Tibial artery (tissue), 4 donors: ENCODE results near the gene PPP1R1B.
"Not testable (repeated sequence)": the region's sequence is repeated elsewhere in the genome, so short reads cannot be mapped to it uniquely, and the experiment has no call there.

Experiments
- DNase-seq, 2 donors: peaks; one replicate each; pipeline ENCODE4 v3.0.0-alpha.2; 2019
- H3K27ac ChIP-seq, 2 donors: fragments of 200-600 bp; sonication (generic) in 1 of 2; 1 replicate in 1 of 2; 2 replicates in 1 of 2; pipeline ENCODE4 v1.5.1; 2018 to 2019; ENCODE audit warnings: mild to moderate bottlenecking in 1 of 2
- H3K27me3 ChIP-seq, 2 donors: fragments of 200-600 bp; sonication (generic) in 1 of 2; one replicate each; pipeline versions ENCODE4 v1.5.1 to v1.6.0; 2016 to 2019
- H3K36me3 ChIP-seq, 3 donors: fragments of 200-600 bp; sonication (generic) in 2 of 3; one replicate each; pipeline ENCODE4 v1.5.1; 2016 to 2019; ENCODE audit warnings: mild to moderate bottlenecking in 2 of 3
- H3K4me1 ChIP-seq, 4 donors: fragments of 200-600 bp; sonication (generic) in 2 of 4; 1 replicate in 3 of 4; 2 replicates in 1 of 4; pipeline ENCODE4 v1.5.1; 2016 to 2019
- H3K4me3 ChIP-seq, 2 donors: fragments of 200-600 bp; sonication (generic) in 1 of 2; 1 replicate in 1 of 2; 2 replicates in 1 of 2; pipeline ENCODE4 v1.5.1; 2018 to 2019; ENCODE audit warnings: mild to moderate bottlenecking in 2 of 2
- H3K9me3 ChIP-seq, 3 donors: fragments of 200-600 bp; sonication (generic) in 1 of 3; one replicate each; pipeline ENCODE4 v1.5.1; 2016 to 2019
- CTCF ChIP-seq, 2 experiments: fragments of 200-600 bp in 1 of 2; fragments of 450-650 bp in 1 of 2; IDR thresholded peaks; one replicate each; pipeline ENCODE4 v1.5.1; 2017 to 2019; ENCODE audit warnings: antibody characterized with exemption in 2 of 2, mild to moderate bottlenecking in 1 of 2, moderate library complexity in 1 of 2
- intact Hi-C: fragments of 100-400 bp; cut with DNase I; formaldehyde crosslinking; loops from one replicate; pipeline ENCODE4 v1.15.0; 2023; ENCODE audit warnings: low total_unique reads

PPP1R1B gene

DNA sequence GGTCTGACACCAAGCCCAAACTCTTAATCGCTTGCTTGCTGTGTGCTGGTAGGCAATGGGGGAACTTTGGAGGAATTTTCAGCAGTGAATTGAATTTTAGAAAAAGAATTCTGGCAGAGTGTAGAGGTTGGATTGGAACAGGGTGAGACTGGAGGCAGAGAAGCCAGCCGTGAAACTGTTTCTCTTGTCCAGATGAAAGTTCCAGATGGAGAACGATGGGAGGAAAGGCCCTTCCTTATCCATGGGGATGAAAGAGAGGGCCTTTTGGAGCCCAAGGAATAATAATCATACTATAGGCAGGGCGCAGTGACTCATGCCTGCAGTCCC is 45.0 kb upstream of the PPP1R1B start:
- Histone ChIP-seq H3K27ac (no peak overlapping the region), H3K4me3 (no peak overlapping the region), H3K4me1 (no peaks in the 10 kb centered on the region), H3K36me3 (no peaks in the 10 kb centered on the region), H3K9me3 (no peaks in the 10 kb centered on the region), H3K27me3 (peaks cover 0 to 3% of the 10 kb centered on the region in 2 donors)
- no peak for DNase-seq
- no peak for TF ChIP-seq CTCF (IDR thresholded peaks at IDR 0.05)
- intact Hi-C loops: no loop called here

DNA sequence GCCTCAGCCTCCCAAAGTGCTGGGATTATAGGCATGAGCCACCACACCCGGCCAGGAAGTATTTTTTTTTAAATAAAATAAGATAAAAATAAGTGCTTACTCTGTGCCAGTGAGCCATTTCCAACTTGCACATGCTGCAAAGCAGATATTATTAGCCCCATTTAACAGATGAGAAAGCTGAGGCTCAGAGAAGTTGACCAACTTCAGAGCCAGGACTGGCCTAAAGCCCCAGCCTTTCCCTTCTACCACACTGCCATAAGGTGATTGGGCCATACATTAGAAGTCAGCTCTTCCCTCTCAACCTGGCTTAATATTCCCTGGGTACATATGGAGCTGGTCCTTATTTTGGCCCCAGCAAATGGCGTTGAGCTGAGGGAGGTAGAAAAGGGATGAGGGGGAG is 44.1 kb upstream of the PPP1R1B start:
- H3K36me3 ChIP-seq: no peaks in the 10 kb centered on the region
- no peaks in the 10 kb centered on the region for H3K4me1 ChIP-seq
- H3K9me3 ChIP-seq: no peaks in the 10 kb centered on the region
- peaks cover 0 to 3% of the 10 kb centered on the region in 2 donors for H3K27me3 ChIP-seq
- no peak for DNase-seq
- intact Hi-C loops: no loop called here
- no peak overlapping the region for H3K27ac ChIP-seq
- TF ChIP-seq CTCF (IDR thresholded peaks at IDR 0.05): no peak
- no peak overlapping the region for H3K4me3 ChIP-seq

DNA sequence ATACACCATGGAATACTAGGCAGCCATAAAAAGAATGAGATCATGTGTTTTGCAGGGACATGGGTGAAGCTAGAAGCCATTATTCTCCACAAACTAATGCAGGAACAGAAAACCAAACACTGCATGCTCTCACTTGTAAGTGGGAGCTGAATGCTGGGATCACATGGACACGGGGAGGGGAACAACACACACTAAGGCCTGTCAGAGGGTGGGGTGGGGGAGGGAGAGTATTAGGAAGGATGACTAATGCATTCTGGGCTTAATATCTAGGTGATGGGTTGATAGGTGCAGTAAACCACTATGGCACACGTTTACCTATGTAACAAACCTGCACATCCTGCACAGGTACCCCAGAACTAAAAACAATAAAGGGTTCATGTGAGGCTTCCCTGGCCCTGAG is 36.6 kb upstream of the PPP1R1B start:
- intact Hi-C loops, H3K9me3 ChIP-seq: not testable (repeated sequence)

GRCh38 chr17:39591958-39592954 is 34.5 kb upstream of the PPP1R1B start:
- intact Hi-C loops: no loop called here
- peaks cover 0 to 56% of the 10 kb centered on the region in 2 donors for H3K27me3 ChIP-seq
- DNase-seq: no peak

More for the DNA sequence above, 36.6 kb upstream of the PPP1R1B start:
- not testable (repeated sequence) for H3K36me3 ChIP-seq, H3K4me1 ChIP-seq, DNase-seq, H3K4me3 ChIP-seq, H3K27ac ChIP-seq
- H3K27me3 ChIP-seq: peaks cover 0 to 35% of the 10 kb centered on the region in 2 donors

DNA sequence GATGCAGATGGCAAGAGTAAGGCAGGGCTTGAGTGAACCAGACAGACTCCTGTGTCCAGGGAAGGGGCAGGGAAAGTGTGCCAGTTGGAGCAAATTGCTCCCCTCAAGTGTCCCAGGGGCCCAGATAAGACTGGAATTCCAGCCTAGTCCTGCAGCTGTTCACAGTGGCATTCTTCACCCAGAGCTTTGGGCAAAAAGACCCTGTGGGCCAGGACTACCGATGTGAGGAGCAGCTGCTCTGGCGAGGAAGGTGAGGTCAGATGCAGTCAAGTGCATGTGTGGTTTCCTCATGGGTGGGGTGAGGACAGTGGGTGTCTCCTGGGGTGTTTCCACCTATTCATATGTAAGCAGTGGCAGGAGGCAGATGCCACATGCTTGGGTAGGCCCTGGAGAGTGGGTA is 33.4 kb upstream of the PPP1R1B start:
- Histone ChIP-seq H3K27ac (no peak overlapping the region), H3K27me3 (peaks cover 0 to 65% of the 10 kb centered on the region in 2 donors)

More at GRCh38 chr17:39591958-39592954, 34.5 kb upstream of the PPP1R1B start:
- Histone ChIP-seq H3K27ac (no peak overlapping the region), H3K36me3 (no peaks in the 10 kb centered on the region), H3K4me3 (no peak overlapping the region), H3K4me1 (peaks cover 0 to 8% (median 0%) of the 10 kb centered on the region in 4 donors), H3K9me3 (no peaks in the 10 kb centered on the region)
- TF ChIP-seq CTCF (IDR thresholded peaks at IDR 0.05): no peak

More for the DNA sequence above, 33.4 kb upstream of the PPP1R1B start:
- intact Hi-C loops: no loop called here
- no peaks in the 10 kb centered on the region for H3K36me3 ChIP-seq
- H3K4me3 ChIP-seq: no peak overlapping the region
- H3K4me1 ChIP-seq: peaks cover 0 to 18% (median 5%) of the 10 kb centered on the region in 4 donors
- H3K9me3 ChIP-seq: no peaks in the 10 kb centered on the region
- no peak for TF ChIP-seq CTCF (IDR thresholded peaks at IDR 0.05)
- no peak for DNase-seq
